ENCODE results near the gene ABHD6.

The ABHD6 gene

GRCh38 chr3:58234516-58234931 is 3.1 kb upstream of the ABHD6 start:
- H3K36me3 ChIP-seq (replicated peaks; ENCODE audit: insufficient read depth, low read length) = no peaks in the 10 kb centered on the region
- no peak overlapping the region for H3K4me2 ChIP-seq (ENCODE audit: low read depth, low read length)
- no peaks in the 10 kb centered on the region; the same call in 1 of the 2 replicates for H3K27me3 ChIP-seq (replicated peaks; ENCODE audit: insufficient read depth, low read length)
- TF ChIP-seq CTCF (IDR thresholded peaks at IDR 0.05; ENCODE audit: low read length) (no peak), EZH2phosphoT487 (IDR thresholded peaks at IDR 0.05; ENCODE audit: low read length) (no peak), EZH2 (optimal IDR thresholded peaks at IDR 0.05; ENCODE audit: low read depth, low read length) (no peak)
- H3K9me3 ChIP-seq (replicated peaks; ENCODE audit: insufficient read depth, low read length) = no peaks in the 10 kb centered on the region
- H2AFZ ChIP-seq (ENCODE audit: low read length) = no peak overlapping the region
- no peaks in the 10 kb centered on the region for H3K9me2 ChIP-seq (replicated peaks; ENCODE audit: insufficient read depth, low read length)
- no peaks in the 10 kb centered on the region for H4K20me1 ChIP-seq (ENCODE audit: insufficient read depth, low read length)
- H3K79me2 ChIP-seq (ENCODE audit: low read length) = no peaks in the 10 kb centered on the region
- no peak overlapping the region for H3K27ac ChIP-seq (ENCODE audit: low read length)
- peaks cover 3% of the 10 kb centered on the region; the same call in 1 of the 2 replicates for H3F3A ChIP-seq (ENCODE audit: insufficient read depth, low read length)
- no peaks in the 10 kb centered on the region for H3K4me1 ChIP-seq (ENCODE audit: low read length)
- no peak overlapping the region for H3K9ac ChIP-seq (ENCODE audit: low read length)
- no peak overlapping the region for H3K4me3 ChIP-seq (ENCODE audit: low read length)
- DNase-seq = no peak

GRCh38 chr3:58235970-58236369 is 1.6 kb upstream of the ABHD6 start:
- no peaks in the 10 kb centered on the region for H4K20me1 ChIP-seq (ENCODE audit: insufficient read depth, low read length)
- H3K4me1 ChIP-seq (ENCODE audit: low read length) = peaks cover 2% of the 10 kb centered on the region; the same call in 1 of the 2 replicates
- no peaks in the 10 kb centered on the region; the same call in 1 of the 2 replicates for H3K27me3 ChIP-seq (replicated peaks; ENCODE audit: insufficient read depth, low read length)
- no peaks in the 10 kb centered on the region for H3K9me3 ChIP-seq (replicated peaks; ENCODE audit: insufficient read depth, low read length)
- H3F3A ChIP-seq (ENCODE audit: insufficient read depth, low read length) = peaks cover 3% of the 10 kb centered on the region; the same call in 1 of the 2 replicates
- H3K27ac ChIP-seq (ENCODE audit: low read length) = no peak overlapping the region
- H3K36me3 ChIP-seq (replicated peaks; ENCODE audit: insufficient read depth, low read length) = no peaks in the 10 kb centered on the region
- H3K4me3 ChIP-seq (ENCODE audit: low read length) = no peak overlapping the region
- H3K9me2 ChIP-seq (replicated peaks; ENCODE audit: insufficient read depth, low read length) = no peaks in the 10 kb centered on the region
- no peak overlapping the region for H3K4me2 ChIP-seq (ENCODE audit: low read depth, low read length)
- no peak for DNase-seq
- H3K9ac ChIP-seq (ENCODE audit: low read length) = no peak overlapping the region
- no peaks in the 10 kb centered on the region for H3K79me2 ChIP-seq (ENCODE audit: low read length)
- no peak overlapping the region for H2AFZ ChIP-seq (ENCODE audit: low read length)
- no peak for TF ChIP-seq CTCF (IDR thresholded peaks at IDR 0.05; ENCODE audit: low read length)
- TF ChIP-seq EZH2 (optimal IDR thresholded peaks at IDR 0.05; ENCODE audit: low read depth, low read length) = no peak
- TF ChIP-seq EZH2phosphoT487 (IDR thresholded peaks at IDR 0.05; ENCODE audit: low read length) = no peak

- peaks cover 9% of the 10 kb centered on the region for H3K4me1 ChIP-seq (ENCODE audit: low read length)
- peak overlapping the region; percentile 90 for H3K4me3 ChIP-seq (ENCODE audit: low read length)
- H3K27ac ChIP-seq (ENCODE audit: low read length) = no peak overlapping the region
- no peaks in the 10 kb centered on the region for H3K9me2 ChIP-seq (replicated peaks; ENCODE audit: insufficient read depth, low read length)
- no peaks in the 10 kb centered on the region for H4K20me1 ChIP-seq (ENCODE audit: insufficient read depth, low read length)
- no peak for TF ChIP-seq EZH2phosphoT487 (IDR thresholded peaks at IDR 0.05; ENCODE audit: low read length)
- TF ChIP-seq CTCF (IDR thresholded peaks at IDR 0.05; ENCODE audit: low read length) = no peak
- no peak for TF ChIP-seq EZH2 (optimal IDR thresholded peaks at IDR 0.05; ENCODE audit: low read depth, low read length)
- peak overlapping the region; percentile 97 for H2AFZ ChIP-seq (ENCODE audit: low read length)
- no peaks in the 10 kb centered on the region for H3K36me3 ChIP-seq (replicated peaks; ENCODE audit: insufficient read depth, low read length)
- H3K4me2 ChIP-seq (ENCODE audit: low read depth, low read length) = peak overlapping the region; percentile 98
- no peaks in the 10 kb centered on the region; the same call in 1 of the 2 replicates for H3K27me3 ChIP-seq (replicated peaks; ENCODE audit: insufficient read depth, low read length)
- H3K9ac ChIP-seq (ENCODE audit: low read length) = peak overlapping the region; percentile 36; the same call in 1 of the 2 replicates
- H3F3A ChIP-seq (ENCODE audit: insufficient read depth, low read length) = peaks cover 3% of the 10 kb centered on the region; the same call in 1 of the 2 replicates
- no peak for DNase-seq
- H3K79me2 ChIP-seq (ENCODE audit: low read length) = no peaks in the 10 kb centered on the region
- no peaks in the 10 kb centered on the region for H3K9me3 ChIP-seq (replicated peaks; ENCODE audit: insufficient read depth, low read length)
Measured at GRCh38 chr3:58236527-58237237, 910 bp upstream of the ABHD6 start.

Data from MM.1S (cell line).